GM23338 (cell line): ENCODE data around the gene S100A12. TPM values are rescaled to one million over a fixed set of nuclear protein-coding genes. Genes with fewer than 3 reads are reported as not detected.

ENCODE experiments used
- ATAC-seq: fragments of 200-7000 bp; cut with Tn5 transposase; 3 replicates; pipeline ENCODE4 v1.9.1; 2020
- DNase-seq: peaks from one replicate; pipeline ENCODE4 v3.0.0-alpha.2; 2015; ENCODE audit warnings: low spot score
- H2AFZ ChIP-seq: fragments of 200-600 bp; sonication (generic); 2 replicates; pipeline ENCODE4 v1.8.0; 2016; ENCODE audit warnings: antibody characterized with exemption, mild to moderate bottlenecking, moderate library complexity
- H3F3A ChIP-seq: fragments of 200-600 bp; sonication (generic); replicated peaks from 2 replicates; pipeline ENCODE4 v1.8.0; 2017; ENCODE audit warnings: antibody characterized with exemption, mixed run types, low read depth
- H3K27ac ChIP-seq: fragments of 200-600 bp; sonication (generic); 2 replicates; pipeline ENCODE4 v1.6.1; 2016; ENCODE audit warnings: low read depth
- H3K27me3 ChIP-seq: fragments of 200-600 bp; sonication (generic); 2 replicates; pipeline ENCODE4 v1.8.0; 2016; ENCODE audit warnings: mild to moderate bottlenecking, mixed run types, moderate library complexity; ENCODE audit not compliant: insufficient read depth
- H3K36me3 ChIP-seq: fragments of 200-600 bp; sonication (generic); 2 replicates; pipeline ENCODE4 v1.8.0; 2016; ENCODE audit warnings: mild to moderate bottlenecking; ENCODE audit not compliant: insufficient read depth
- H3K4me1 ChIP-seq: fragments of 200-600 bp; sonication (generic); 2 replicates; pipeline ENCODE4 v1.8.0; 2016; ENCODE audit warnings: mild to moderate bottlenecking, moderate library complexity; ENCODE audit not compliant: insufficient read depth
- H3K4me2 ChIP-seq: fragments of 200-600 bp; sonication (generic); 2 replicates; pipeline ENCODE4 v1.7.1; 2017; ENCODE audit warnings: mixed run types
- H3K4me3 ChIP-seq: fragments of 200-600 bp; sonication (generic); 2 replicates; pipeline ENCODE4 v1.6.1; 2016; ENCODE audit warnings: mixed run types
- H3K79me2 ChIP-seq: fragments of 200-600 bp; sonication (generic); replicated peaks from 2 replicates; pipeline ENCODE4 v1.8.0; 2017; ENCODE audit warnings: mild to moderate bottlenecking; ENCODE audit not compliant: insufficient read depth
- H3K9me2 ChIP-seq: fragments of 200-600 bp; sonication (generic); 2 replicates; pipeline ENCODE4 v1.8.0; 2017; ENCODE audit not compliant: insufficient read depth
- H4K20me1 ChIP-seq: fragments of 200-600 bp; sonication (generic); replicated peaks from 2 replicates; pipeline ENCODE4 v1.8.0; 2017; ENCODE audit warnings: mild to moderate bottlenecking; ENCODE audit not compliant: insufficient read depth
- H3K27ac Mint-ChIP-seq: 2 replicates; pipeline ENCODE4 v1.8.0; 2020; ENCODE audit warnings: inconsistent platforms, mild to moderate bottlenecking, moderate library complexity, mixed read lengths
- H3K27me3 Mint-ChIP-seq: 3 replicates; pipeline ENCODE4 v1.8.0; 2022; ENCODE audit warnings: low read depth, mild to moderate bottlenecking, moderate library complexity, mixed read lengths, inconsistent platforms; ENCODE audit not compliant: insufficient read depth, poor library complexity
- H3K36me3 Mint-ChIP-seq: 3 replicates; pipeline ENCODE4 v1.8.0; 2021; ENCODE audit warnings: low read depth, mild to moderate bottlenecking, inconsistent platforms, moderate library complexity, mixed read lengths
- H3K4me1 Mint-ChIP-seq: 3 replicates; pipeline ENCODE4 v1.8.0; 2020; ENCODE audit warnings: mild to moderate bottlenecking, inconsistent platforms, mixed read lengths
- H3K4me3 Mint-ChIP-seq: 3 replicates; pipeline ENCODE4 v1.8.0; 2021; ENCODE audit warnings: moderate library complexity, mild to moderate bottlenecking, inconsistent platforms, mixed read lengths
- H3K9me3 Mint-ChIP-seq: 3 replicates; pipeline ENCODE4 v1.8.0; 2020; ENCODE audit warnings: moderate library complexity, mild to moderate bottlenecking, inconsistent platforms, mixed read lengths
- CREB1 ChIP-seq: fragments of 250-450 bp; sonication (Bioruptor Pico); IDR thresholded peaks from 2 replicates; pipeline ENCODE4 v1.5.0; 2020; ENCODE audit warnings: low read depth, mild to moderate bottlenecking, moderate library complexity
- CTCF ChIP-seq, 2 experiments: fragments of 200-600 bp in 1 of 2; sonication (generic) in 1 of 2; conservative IDR thresholded peaks; 2 replicates each; pipeline versions ENCODE4 v1.5.1 to v1.6.1; 2016 to 2017; ENCODE audit warnings: antibody characterized with exemption in 2 of 2, low read depth in 2 of 2, mild to moderate bottlenecking in 2 of 2, moderate library complexity in 1 of 2
- ETS1 ChIP-seq: IDR thresholded peaks from 2 replicates; pipeline ENCODE4 v1.6.1; 2016; ENCODE audit warnings: antibody characterized with exemption
- EZH2 ChIP-seq: fragments of 200-600 bp; sonication (generic); IDR thresholded peaks from one replicate; pipeline ENCODE4 v1.8.0; 2017; ENCODE audit warnings: antibody characterized with exemption, mild to moderate bottlenecking, low read depth; ENCODE audit not compliant: unreplicated experiment
- JUNB ChIP-seq: IDR thresholded peaks from one replicate; pipeline ENCODE4 v1.6.1; 2016; ENCODE audit warnings: antibody characterized with exemption; ENCODE audit not compliant: unreplicated experiment
- NANOG ChIP-seq: IDR thresholded peaks from 2 replicates; pipeline ENCODE4 v1.6.1; 2016; ENCODE audit warnings: antibody characterized with exemption, borderline replicate concordance
- POLR2AphosphoS5 ChIP-seq: IDR thresholded peaks from 2 replicates; pipeline ENCODE4 v1.6.1; 2016; ENCODE audit warnings: antibody characterized with exemption, low read depth
- STAT1 ChIP-seq: IDR thresholded peaks from one replicate; pipeline ENCODE4 v1.6.1; 2016; ENCODE audit warnings: antibody characterized with exemption; ENCODE audit not compliant: unreplicated experiment
- ZNF462 ChIP-seq: fragments of 250-450 bp; sonication (Bioruptor Pico); IDR thresholded peaks from 2 replicates; pipeline ENCODE4 v1.5.0; 2020; ENCODE audit warnings: mild to moderate bottlenecking, moderate library complexity
- polyA plus RNA-seq: library from polyadenylated mRNA; unstranded; fragments of >200 nt; fragmentation: Nextera tagmentation; extraction: Ambion mirVana; gene quantifications from 2 replicates; pipeline ENCODE4 v1.2.1, GENCODE V29; 2016
- total RNA-seq: library from RNA; depleted of rRNA; stranded (reverse); fragments of >200 nt; shearing (Covaris generic); gene quantifications from 2 replicates; pipeline ENCODE4 v1.2.3, GENCODE V29; 2014

S100A12 gene
- total and polyA plus RNA-seq, 2 experiments from 2014 or later: not detected

DNA sequence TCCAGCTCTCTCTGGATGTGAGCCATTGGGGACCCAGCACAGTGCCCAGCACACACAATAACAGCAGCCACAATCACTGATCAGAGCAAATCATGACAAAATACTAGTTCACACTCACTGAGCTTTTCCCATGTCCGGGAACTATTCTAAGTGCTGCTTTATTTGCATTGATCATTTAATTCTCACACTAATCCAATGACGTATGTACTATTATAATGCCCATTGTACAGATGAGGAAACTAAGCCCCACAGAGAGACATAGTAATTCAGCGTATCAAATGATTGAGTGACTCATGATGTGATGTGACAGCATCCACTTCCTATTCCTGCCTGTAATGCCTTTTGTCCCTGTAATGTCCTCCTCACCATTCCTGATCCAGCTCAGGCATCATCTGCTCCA lies 17.4 kb upstream of the S100A12 start (continued):
- TF ChIP-seq ZNF462 (no peak), ETS1 (no peak), CREB1 (CRISPR knock-in tag) (no peak), POLR2AphosphoS5 (no peak), EZH2 (no peak), NANOG (no peak)

DNA sequence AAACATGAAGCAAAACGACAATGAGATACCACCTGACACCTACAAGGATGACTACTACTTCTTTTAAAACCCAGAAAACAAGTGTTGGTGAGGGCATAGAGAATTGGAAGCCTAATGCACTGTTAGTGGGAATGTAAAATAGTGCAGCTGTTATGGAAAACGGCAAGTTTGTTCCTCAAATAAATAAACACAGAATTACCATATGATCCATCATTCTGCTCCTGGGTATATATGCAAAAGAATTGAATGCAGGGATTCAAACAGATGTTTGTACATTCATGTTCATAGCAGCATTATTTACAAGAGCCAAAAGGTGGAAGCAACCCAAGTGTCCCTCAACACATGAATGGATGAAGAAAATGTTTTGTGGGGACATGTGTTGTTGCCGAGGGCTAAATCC lies 16.8 kb upstream of the S100A12 start:
- Mint-ChIP-seq H3K27ac (no peak overlapping the region), H3K4me3 (no peak overlapping the region), H3K9me3 (no peaks in the 10 kb centered on the region), H3K4me1 (peaks cover 2% of the 10 kb centered on the region; the same call in 1 of the 3 replicates), H3K36me3 (no peaks in the 10 kb centered on the region), H3K27me3 (peaks cover 2% of the 10 kb centered on the region)
- no peak overlapping the region for H2AFZ ChIP-seq
- no peak overlapping the region for H3K4me3 ChIP-seq
- no peaks in the 10 kb centered on the region for H3K79me2 ChIP-seq
- no peaks in the 10 kb centered on the region for H3K36me3 ChIP-seq
- H3F3A ChIP-seq: no peaks in the 10 kb centered on the region
- no peaks in the 10 kb centered on the region for H4K20me1 ChIP-seq
- H3K27me3 ChIP-seq: no peaks in the 10 kb centered on the region
- no peak overlapping the region for H3K27ac ChIP-seq
- ATAC-seq (no peak), DNase-seq (no peak)
- H3K4me2 ChIP-seq: no peak overlapping the region
- H3K4me1 ChIP-seq: no peaks in the 10 kb centered on the region
- H3K9me2 ChIP-seq: no peaks in the 10 kb centered on the region
- TF ChIP-seq CREB1 (CRISPR knock-in tag) (no peak), POLR2AphosphoS5 (no peak), JUNB (no peak), EZH2 (no peak), CTCF (conservative IDR thresholded peaks at IDR 0.05; ENCODE audit: low read depth in 2 of 2) (no peak), ETS1 (no peak), NANOG (no peak), STAT1 (no peak)
